ENCODE data around the gene KIF26A. TPM values are rescaled to one million over a fixed set of nuclear protein-coding genes. Genes with fewer than 3 reads are reported as not detected.

The KIF26A gene
- total and polyA plus RNA-seq, 2 of the 4 experiments (the other 2 are of a cell fraction), result not detected

- no peak overlapping the region for H4K5ac ChIP-seq (ENCODE audit: low read depth, low read length)
- H2AFZ ChIP-seq (replicated peaks; ENCODE audit: low read length, poor library complexity), result no peak overlapping the region
- no peak overlapping the region for H2BK5ac ChIP-seq (ENCODE audit: low read depth, low read length, poor library complexity, severe bottlenecking)
- H3K27ac ChIP-seq (ENCODE audit: insufficient read depth, low read length), result no peak overlapping the region
- H3K9me1 ChIP-seq (ENCODE audit: insufficient read depth, low read length), result no peaks in the 10 kb centered on the region
- no peak overlapping the region for H3K56ac ChIP-seq (ENCODE audit: extremely low read depth, insufficient read depth, low read length)
- H3K23ac ChIP-seq (ENCODE audit: low read depth, low read length), result no peak overlapping the region
- H2AK9ac ChIP-seq (replicated peaks; ENCODE audit: low read depth, low read length, poor library complexity), result no peak overlapping the region
- H4K8ac ChIP-seq (ENCODE audit: low read depth in 2 of 2, low read length in 2 of 2), result no peak overlapping the region
- H3K4me3 ChIP-seq (ENCODE audit: insufficient read depth, low read depth, low read length), result no peak overlapping the region
- no peak overlapping the region for H2BK15ac ChIP-seq (ENCODE audit: low read depth, low read length)
- ATAC-seq (ENCODE audit: low read depth), result no peak
- no CpG with 5 or more reads among the region's 6 CpGs for WGBS, 2 experiments (ENCODE audit: extremely low coverage in 2 of 2, insufficient read length in 1 of 2)
- no peak overlapping the region for H2AK5ac ChIP-seq (ENCODE audit: low read depth, low read length)
- BruUV-seq (replicated peaks), result no TSS peak
- no peak overlapping the region for H3K18ac ChIP-seq (ENCODE audit: low read depth, low read length)
- no peaks in the 10 kb centered on the region for H3K36me3 ChIP-seq (ENCODE audit: control insufficient read depth, insufficient read depth, low read length)
- in situ Hi-C loops (cut with MboI; ENCODE audit: low sequenced_read_pairs), result no loop called here
- no peaks in the 10 kb centered on the region for H4K20me1 ChIP-seq (ENCODE audit: insufficient read depth, low read length)
- H3K79me1 ChIP-seq (ENCODE audit: low read depth in 1 of 2, low read length in 2 of 2), result no peaks in the 10 kb centered on the region
- dilution Hi-C loops (cut with HindIII; ENCODE audit: low sequenced_read_pairs, unreplicated experiment), result no loop called here
- no peak overlapping the region for H3K9ac ChIP-seq (ENCODE audit: low read depth, low read length)
- POLR2A ChIA-PET (ENCODE audit: unreplicated experiment), result no interaction called here
- DNase-seq, result no peak
- peaks cover 43% of the 10 kb centered on the region for H3K27me3 ChIP-seq (ENCODE audit: control insufficient read depth, insufficient read depth, low read length)
- no peak overlapping the region for H4K91ac ChIP-seq (ENCODE audit: insufficient read depth, low read depth, low read length)
- intact Hi-C loops (cut with micrococcal nuclease), result no loop called here
- no peak overlapping the region for H3K14ac ChIP-seq (replicated peaks; ENCODE audit: low read depth, low read length)
- no peaks in the 10 kb centered on the region for H3K9me3 ChIP-seq (ENCODE audit: control insufficient read depth, insufficient read depth, low read length)
- no peak overlapping the region for H2BK20ac ChIP-seq (ENCODE audit: low read depth, low read length)
- H3K4me1 ChIP-seq (ENCODE audit: control insufficient read depth, insufficient read depth, low read length), result no peaks in the 10 kb centered on the region; the same call in 1 of the 2 replicates
- no peak overlapping the region for H2BK120ac ChIP-seq (ENCODE audit: low read depth, low read length)
- CTCF ChIA-PET, result no interaction called here
- H3K4ac ChIP-seq (ENCODE audit: low read depth, low read length), result no peak overlapping the region
- H3K4me2 ChIP-seq (ENCODE audit: low read depth, low read length), result no peak overlapping the region
- no peak for TF ChIP-seq ELK1 (IDR thresholded peaks at IDR 0.05; ENCODE audit: borderline replicate concordance, low read depth, low read length)
- TF ChIP-seq CEBPB (IDR thresholded peaks at IDR 0.05; ENCODE audit: low read depth, low read length), result no peak
- TF ChIP-seq MXI1 (IDR thresholded peaks at IDR 0.05; ENCODE audit: borderline replicate concordance, low read depth, low read length), result no peak
- TF ChIP-seq USF2 (IDR thresholded peaks at IDR 0.05; ENCODE audit: low read depth, low read length), result no peak
- TF ChIP-seq RFX5 (IDR thresholded peaks at IDR 0.05; ENCODE audit: low read depth, low read length), result no peak
- no peak for TF ChIP-seq CTCF (conservative IDR thresholded peaks at IDR 0.05; ENCODE audit: low read depth, low read length)
- no peak for TF ChIP-seq MAZ (IDR thresholded peaks at IDR 0.05; ENCODE audit: borderline replicate concordance, low read depth, low read length)
- no peak for TF ChIP-seq POLR2A (IDR thresholded peaks at IDR 0.05; ENCODE audit: low read depth, low read length)
- no peak for TF ChIP-seq FOS (IDR thresholded peaks at IDR 0.05; ENCODE audit: low read depth, low read length)
- no peak for TF ChIP-seq NFE2L2 (IDR thresholded peaks at IDR 0.05; ENCODE audit: low read depth, low read length)
- no peak for TF ChIP-seq CHD1 (IDR thresholded peaks at IDR 0.05; ENCODE audit: low read depth, low read length)
- TF ChIP-seq BHLHE40 (IDR thresholded peaks at IDR 0.05; ENCODE audit: low read depth, low read length), result no peak
These were observed 1.8 kb downstream of the KIF26A start for GRCh38 chr14:104140213-104140462.

Data from IMR-90 (cell line).